Activated CD4-positive, alpha-beta memory T cell treated with anti-CD3 and anti-CD28 coated beads, Interleukin-2, amount 10 ng/mL, durations not matched to agents 7 days and 5 days (primary cell): ENCODE results near the gene TTL. TPM values are rescaled to one million over a fixed set of nuclear protein-coding genes. Genes with fewer than 3 reads are reported as not detected.
A peak's percentile ranks its signal among the peaks of the same experiment; 100 is the strongest.
"Not testable (repeated sequence)": the region's sequence is repeated elsewhere in the genome, so short reads cannot be mapped to it uniquely, and the experiment has no call there.

Experiments used
- CTCF ChIA-PET: fragments of 350-600 bp; sonication (Branson Sonifier 250); formaldehyde crosslinking; loops from one replicate; lab custom pipeline; 2021; ENCODE audit warnings: antibody characterized with exemption, inconsistent platforms; lab: Charles Lee
- POLR2A ChIA-PET: fragments of 350-600 bp; sonication (Branson Sonifier 250); formaldehyde crosslinking; loops from one replicate; lab custom pipeline; 2021; ENCODE audit warnings: antibody characterized with exemption; lab: Charles Lee
- DNase-seq: peaks from one replicate; pipeline ENCODE4 v3.0.0-alpha.2; 2020
- H3K27ac Mint-ChIP-seq: one replicate; pipeline ENCODE4 v1.8.0; 2021; ENCODE audit warnings: mild to moderate bottlenecking, mixed read lengths
- H3K27me3 Mint-ChIP-seq: one replicate; pipeline ENCODE4 v1.8.0; 2021; ENCODE audit warnings: mixed read lengths
- H3K36me3 Mint-ChIP-seq: one replicate; pipeline ENCODE4 v1.8.0; 2021; ENCODE audit warnings: low read depth, mixed read lengths
- H3K4me1 Mint-ChIP-seq: one replicate; pipeline ENCODE4 v1.8.0; 2021; ENCODE audit warnings: mixed read lengths
- H3K4me3 Mint-ChIP-seq: one replicate; pipeline ENCODE4 v1.8.0; 2021; ENCODE audit warnings: mild to moderate bottlenecking, mixed read lengths
- H3K9me3 Mint-ChIP-seq: one replicate; pipeline ENCODE4 v1.8.0; 2021; ENCODE audit warnings: mixed read lengths
- total RNA-seq, 2 experiments: library from RNA; stranded (reverse); gene quantifications; one replicate each; pipeline ENCODE4 v1.2.3, GENCODE V29; 2021

TTL gene
- total RNA-seq, 2 experiments from 2014 or later, result 31.8 to 33.2 TPM

DNA sequence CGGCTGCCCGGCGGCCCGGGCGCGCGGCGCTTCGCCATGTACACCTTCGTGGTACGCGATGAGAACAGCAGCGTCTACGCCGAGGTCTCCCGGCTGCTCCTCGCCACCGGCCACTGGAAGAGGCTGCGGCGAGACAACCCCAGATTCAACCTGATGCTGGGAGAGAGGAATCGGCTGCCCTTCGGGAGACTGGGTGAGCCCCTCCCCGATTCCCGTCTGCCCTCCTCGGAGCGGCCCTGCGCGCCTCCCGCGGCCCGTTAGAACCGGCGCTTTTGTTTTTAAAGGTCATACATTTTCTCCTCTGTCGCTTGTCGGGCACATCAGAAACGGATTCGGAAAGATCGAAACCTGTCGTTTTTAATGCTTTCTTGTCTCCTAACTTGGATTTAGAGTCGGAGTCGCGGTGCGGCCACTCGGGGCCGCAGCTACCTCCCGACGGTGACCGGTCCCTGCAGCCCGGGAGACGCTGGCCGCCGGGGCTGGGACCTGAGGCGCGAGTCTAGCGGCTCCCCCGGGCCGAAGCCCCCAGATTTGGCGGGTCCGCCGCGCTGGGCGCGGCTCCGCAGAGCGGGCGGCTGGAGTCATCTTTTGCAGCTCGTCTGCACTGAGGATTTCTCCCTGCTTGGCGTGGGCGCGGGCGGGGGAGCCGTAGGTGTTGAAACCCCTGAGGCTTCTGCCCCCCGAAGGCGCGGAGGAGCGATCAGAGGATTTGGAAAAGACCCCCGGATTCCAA is 519 bp downstream of the TTL start:
- H3K9me3 Mint-ChIP-seq, result no peaks in the 10 kb centered on the region
- peaks cover 40% of the 10 kb centered on the region for H3K4me1 Mint-ChIP-seq
- POLR2A ChIA-PET, result interaction anchor here (0.8 to 2.0 kb wide), 4 partner anchors 30 to 102 kb away, joined by 3 to 14 read pairs (median 4); partner anchors contain the start of genes CHCHD5 and POLR1B
- H3K36me3 Mint-ChIP-seq, result peaks cover 32% of the 10 kb centered on the region
- peak overlapping the region; percentile 87 for H3K4me3 Mint-ChIP-seq
- no peaks in the 10 kb centered on the region for H3K27me3 Mint-ChIP-seq
- H3K27ac Mint-ChIP-seq, result peak overlapping the region; percentile 82
- peak; percentile 37 for DNase-seq
- CTCF ChIA-PET, result interaction anchor here (0.7 to 1.3 kb wide), 3 partner anchors 10 to 459 kb away, joined by 3 to 5 read pairs (median 4); no protein-coding TSS in a partner anchor

GRCh38 chr2:112483042-112483473 is 1.1 kb downstream of the TTL start:
- no peaks in the 10 kb centered on the region for H3K9me3 Mint-ChIP-seq
- no peaks in the 10 kb centered on the region for H3K27me3 Mint-ChIP-seq
- peak overlapping the region; percentile 75 for H3K27ac Mint-ChIP-seq
- DNase-seq, result peak; percentile 21
- H3K4me1 Mint-ChIP-seq, result peaks cover 44% of the 10 kb centered on the region
- peaks cover 38% of the 10 kb centered on the region for H3K36me3 Mint-ChIP-seq
- POLR2A ChIA-PET, result interaction anchor here (0.8 to 2.0 kb wide), 5 partner anchors 30 to 428 kb away, joined by 3 to 14 read pairs (median 3); partner anchors contain the start of genes CHCHD5, POLR1B and TMEM87B
- H3K4me3 Mint-ChIP-seq, result peak overlapping the region; percentile 87
- CTCF ChIA-PET, result interaction anchor here (0.7 to 2.0 kb wide), 4 partner anchors 9 to 459 kb away, joined by 3 to 6 read pairs (median 4); no protein-coding TSS in a partner anchor

GRCh38 chr2:112483831-112484230 is 1.9 kb downstream of the TTL start:
- no peaks in the 10 kb centered on the region for H3K9me3 Mint-ChIP-seq
- H3K36me3 Mint-ChIP-seq, result peaks cover 40% of the 10 kb centered on the region
- H3K27me3 Mint-ChIP-seq, result no peaks in the 10 kb centered on the region
- H3K4me3 Mint-ChIP-seq, result peak overlapping the region; percentile 87
- H3K27ac Mint-ChIP-seq, result no peak overlapping the region
- ChIA-PET CTCF (interaction anchor here (0.6 to 2.0 kb wide), 3 partner anchors 17 to 458 kb away, joined by 3 to 6 read pairs (median 3); no protein-coding TSS in a partner anchor), POLR2A (interaction anchor here (0.8 to 2.0 kb wide), 4 partner anchors 10 to 429 kb away, joined by 3 to 14 read pairs (median 4); partner anchors contain the start of genes POLR1B and TMEM87B)
- peaks cover 44% of the 10 kb centered on the region for H3K4me1 Mint-ChIP-seq
- DNase-seq, result no peak

GRCh38 chr2:112485849-112486248 is 3.9 kb downstream of the TTL start:
- CTCF ChIA-PET, result no interaction called here

DNA sequence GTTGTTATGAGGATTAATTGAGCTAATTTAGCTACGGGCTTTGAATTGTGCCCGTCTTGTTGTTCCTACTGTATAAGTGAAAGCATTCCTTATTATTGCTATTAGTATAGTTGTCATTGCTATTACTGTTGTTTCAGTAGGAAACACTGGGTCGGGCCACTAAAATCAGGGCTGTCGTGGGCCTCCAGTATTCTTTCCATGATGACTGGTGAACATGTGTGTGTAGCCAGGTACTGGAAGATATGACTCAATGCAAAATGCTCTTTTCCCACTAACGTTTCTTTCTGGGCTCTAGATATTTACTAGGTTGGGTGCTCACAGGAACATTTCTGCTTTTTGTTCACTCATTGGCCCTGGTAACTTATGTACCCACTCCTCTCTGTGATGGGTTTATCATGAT is 4.9 kb downstream of the TTL start:
- CTCF ChIA-PET, result no interaction called here

More at GRCh38 chr2:112485849-112486248, 3.9 kb downstream of the TTL start:
- Mint-ChIP-seq H3K27me3 (no peaks in the 10 kb centered on the region), H3K4me3 (no peak overlapping the region), H3K27ac (no peak overlapping the region), H3K4me1 (peaks cover 47% of the 10 kb centered on the region), H3K36me3 (peaks cover 45% of the 10 kb centered on the region), H3K9me3 (no peaks in the 10 kb centered on the region)
- DNase-seq, result no peak
- POLR2A ChIA-PET, result no interaction called here

GRCh38 chr2:112487444-112487961 is 5.5 kb downstream of the TTL start:
- no peaks in the 10 kb centered on the region for H3K9me3 Mint-ChIP-seq
- H3K27me3 Mint-ChIP-seq, result no peaks in the 10 kb centered on the region
- peaks cover 45% of the 10 kb centered on the region for H3K4me1 Mint-ChIP-seq
- POLR2A ChIA-PET, result no interaction called here
- no peak overlapping the region for H3K4me3 Mint-ChIP-seq
- peaks cover 45% of the 10 kb centered on the region for H3K36me3 Mint-ChIP-seq
- CTCF ChIA-PET, result no interaction called here
- DNase-seq, result no peak
- H3K27ac Mint-ChIP-seq, result no peak overlapping the region

More for the DNA sequence above, 4.9 kb downstream of the TTL start:
- H3K27ac Mint-ChIP-seq, result no peak overlapping the region
- POLR2A ChIA-PET, result no interaction called here
- no peak overlapping the region for H3K4me3 Mint-ChIP-seq
- no peaks in the 10 kb centered on the region for H3K27me3 Mint-ChIP-seq
- no peak for DNase-seq
- peaks cover 45% of the 10 kb centered on the region for H3K36me3 Mint-ChIP-seq
- H3K9me3 Mint-ChIP-seq, result no peaks in the 10 kb centered on the region
- H3K4me1 Mint-ChIP-seq, result peaks cover 45% of the 10 kb centered on the region

GRCh38 chr2:112488201-112488600 is 6.2 kb downstream of the TTL start:
- Mint-ChIP-seq H3K9me3 (no peaks in the 10 kb centered on the region), H3K4me3 (no peak overlapping the region), H3K27me3 (no peaks in the 10 kb centered on the region), H3K4me1 (peaks cover 40% of the 10 kb centered on the region), H3K27ac (no peak overlapping the region), H3K36me3 (peaks cover 43% of the 10 kb centered on the region)
- ChIA-PET CTCF (no interaction called here), POLR2A (no interaction called here)
- no peak for DNase-seq

- DNase-seq, result no peak
- H3K36me3 Mint-ChIP-seq, result peaks cover 21% of the 10 kb centered on the region
- no peaks in the 10 kb centered on the region for H3K9me3 Mint-ChIP-seq
- H3K27ac Mint-ChIP-seq, result no peak overlapping the region
- H3K27me3 Mint-ChIP-seq, result no peaks in the 10 kb centered on the region
- H3K4me1 Mint-ChIP-seq, result peaks cover 14% of the 10 kb centered on the region
- ChIA-PET POLR2A (interaction anchor here (0.6 kb wide), 1 partner anchor 11 kb away, joined by 3 read pairs; no protein-coding TSS in a partner anchor), CTCF (interaction anchor here (1.4 to 2.3 kb wide), 3 partner anchors 9 to 11 kb away, joined by 3 to 13 read pairs (median 5); no protein-coding TSS in a partner anchor)
- H3K4me3 Mint-ChIP-seq, result no peak overlapping the region
These were observed 10.0 kb downstream of the TTL start for GRCh38 chr2:112491946-112492345.

- ChIA-PET CTCF (interaction anchor here (1.4 to 2.3 kb wide), 2 partner anchors 9 to 10 kb away, joined by 3 to 5 read pairs; no protein-coding TSS in a partner anchor), POLR2A (interaction anchor here (1.6 kb wide), 1 partner anchor 9 kb away, joined by 5 read pairs; no protein-coding TSS in a partner anchor)
- Mint-ChIP-seq H3K36me3 (peaks cover 16% of the 10 kb centered on the region), H3K9me3 (no peaks in the 10 kb centered on the region), H3K27me3 (no peaks in the 10 kb centered on the region), H3K4me3 (no peak overlapping the region), H3K4me1 (peaks cover 7% of the 10 kb centered on the region), H3K27ac (no peak overlapping the region)
- DNase-seq, result no peak
These were observed 11.1 kb downstream of the TTL start for GRCh38 chr2:112493048-112493447.

DNA sequence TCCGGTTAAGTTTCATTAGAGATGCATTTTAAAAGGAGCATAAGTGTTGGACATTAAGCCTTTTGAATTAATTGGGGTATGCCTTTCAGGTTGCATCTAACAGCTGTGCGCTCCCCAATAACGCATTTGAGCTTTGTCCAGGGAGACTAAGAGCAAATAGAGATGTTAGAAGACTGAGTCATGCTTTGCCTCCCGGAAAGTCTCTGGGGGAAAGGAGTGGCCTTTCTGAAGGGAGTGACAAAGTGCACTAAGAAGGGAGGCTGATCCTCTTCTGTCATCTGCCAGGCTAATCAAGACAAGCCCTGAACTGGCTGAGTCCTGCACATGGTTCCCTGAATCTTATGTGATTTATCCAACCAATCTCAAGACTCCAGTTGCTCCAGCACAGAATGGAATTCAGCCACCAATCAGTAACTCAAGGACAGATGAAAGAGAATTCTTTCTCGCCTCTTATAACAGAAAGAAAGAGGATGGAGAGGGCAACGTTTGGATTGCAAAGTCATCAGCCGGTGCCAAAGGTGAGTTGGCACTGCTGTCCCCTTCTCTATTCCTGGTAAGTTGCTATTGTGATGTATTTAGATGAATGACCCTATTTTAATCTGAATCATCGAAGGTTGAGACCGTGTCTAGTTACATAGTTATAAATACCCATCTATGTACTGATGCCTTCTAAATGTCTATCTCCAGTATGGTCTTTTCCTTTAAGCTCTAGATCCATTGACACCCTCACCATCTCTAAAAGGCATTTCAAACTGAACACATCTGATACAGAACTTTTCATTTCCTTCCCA is 12.1 kb downstream of the TTL start:
- Mint-ChIP-seq H3K36me3 (peaks cover 13% of the 10 kb centered on the region), H3K9me3 (no peaks in the 10 kb centered on the region), H3K27me3 (no peaks in the 10 kb centered on the region), H3K4me1 (peaks cover 7% of the 10 kb centered on the region), H3K27ac (no peak overlapping the region), H3K4me3 (no peak overlapping the region)
- ChIA-PET POLR2A (interaction anchor here (0.8 to 1.6 kb wide), 2 partner anchors 9 to 10 kb away, joined by 3 to 5 read pairs; no protein-coding TSS in a partner anchor), CTCF (interaction anchor here (1.2 kb wide), 1 partner anchor 14 kb away, joined by 4 read pairs; no protein-coding TSS in a partner anchor)
- no peak for DNase-seq

GRCh38 chr2:112494828-112495227 is 12.9 kb downstream of the TTL start:
- H3K4me3 Mint-ChIP-seq, result no peak overlapping the region
- ChIA-PET CTCF (interaction anchor here (1.2 kb wide), 1 partner anchor 14 kb away, joined by 4 read pairs; no protein-coding TSS in a partner anchor), POLR2A (interaction anchor here (0.8 kb wide), 1 partner anchor 10 kb away, joined by 3 read pairs; no protein-coding TSS in a partner anchor)
- no peak for DNase-seq
- peaks cover 3% of the 10 kb centered on the region for H3K4me1 Mint-ChIP-seq
- no peaks in the 10 kb centered on the region for H3K27me3 Mint-ChIP-seq
- no peak overlapping the region for H3K27ac Mint-ChIP-seq
- peaks cover 10% of the 10 kb centered on the region for H3K36me3 Mint-ChIP-seq
- no peaks in the 10 kb centered on the region for H3K9me3 Mint-ChIP-seq

DNA sequence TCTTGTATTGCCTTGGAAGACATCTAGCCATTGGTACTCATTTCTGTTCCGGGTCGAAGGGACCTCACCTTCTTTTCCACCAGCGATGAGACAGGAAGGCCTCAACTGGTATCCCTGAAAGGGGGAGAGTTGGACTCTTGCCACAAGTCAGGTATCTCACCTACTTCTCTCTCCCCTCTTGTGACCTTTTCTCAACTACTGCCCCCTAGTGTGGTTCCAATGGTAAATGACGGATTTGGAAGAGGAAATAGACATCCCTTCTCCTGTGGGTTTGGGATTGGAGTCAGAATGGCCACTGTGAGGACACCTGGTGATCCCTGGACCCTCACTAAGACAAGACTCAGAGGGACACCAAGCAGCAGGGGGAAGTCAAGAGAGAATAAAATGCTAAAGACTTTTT is 13.9 kb downstream of the TTL start:
- DNase-seq, H3K9me3 Mint-ChIP-seq, H3K27me3 Mint-ChIP-seq, POLR2A ChIA-PET, H3K4me3 Mint-ChIP-seq, H3K4me1 Mint-ChIP-seq, H3K36me3 Mint-ChIP-seq, H3K27ac Mint-ChIP-seq, CTCF ChIA-PET: not testable (repeated sequence)
